Measurements from ENCODE around the gene USP17L5.
"Not testable (repeated sequence)": the region's sequence is repeated elsewhere in the genome, so short reads cannot be mapped to it uniquely, and the experiment has no call there.

USP17L5 gene

GRCh38 chr4:9339103-9339502 lies at the start of gene USP17L5:
TSS of gene USP17L5 (plus strand) at chr4:9339403. CDS start at chr4:9339403, 0 bp downstream.
- CTCF ChIA-PET; DNase-seq (ENCODE audit: low read depth, low spot score); H3K4me3 ChIP-seq (ENCODE audit: low read depth, low read length); POLR2A ChIA-PET: not testable (repeated sequence)

GRCh38 chr4:9324191-9324590 lies 15.0 kb upstream of the USP17L5 start:
- POLR2A ChIA-PET; CTCF ChIA-PET; DNase-seq (ENCODE audit: low read depth, low spot score); H3K4me3 ChIP-seq (ENCODE audit: low read depth, low read length): not testable (repeated sequence)

GRCh38 chr4:9324865-9325264 lies 14.3 kb upstream of the USP17L5 start, which contains the start of gene USP17L24:
TSS of gene USP17L24 (plus strand) at chr4:9325165. CDS start at chr4:9325165, 0 bp downstream.
- DNase-seq (ENCODE audit: low read depth, low spot score); H3K4me3 ChIP-seq (ENCODE audit: low read depth, low read length); POLR2A ChIA-PET; CTCF ChIA-PET: not testable (repeated sequence)

- POLR2A ChIA-PET; CTCF ChIA-PET; H3K4me3 ChIP-seq (ENCODE audit: low read depth, low read length); DNase-seq (ENCODE audit: low read depth, low spot score): not testable (repeated sequence)
These were observed 9.6 kb upstream of the USP17L5 start, which contains the start of gene USP17L25 for GRCh38 chr4:9329611-9330010. TSS of gene USP17L25 (plus strand) at chr4:9329911. CDS start at chr4:9329911, 0 bp downstream.

- H3K4me3 ChIP-seq (ENCODE audit: low read depth, low read length); DNase-seq (ENCODE audit: low read depth, low spot score); POLR2A ChIA-PET; CTCF ChIA-PET: not testable (repeated sequence)
These were observed 4.8 kb upstream of the USP17L5 start, which contains the start of gene USP17L26 for GRCh38 chr4:9334358-9334757. TSS of gene USP17L26 (plus strand) at chr4:9334658. CDS start at chr4:9334658, 0 bp downstream.

GRCh38 chr4:9343848-9344247 lies 4.6 kb downstream of the USP17L5 start, which contains the start of gene USP17L27:
TSS of gene USP17L27 (plus strand) at chr4:9344148. CDS start at chr4:9344148, 0 bp downstream.
- CTCF ChIA-PET; DNase-seq (ENCODE audit: low read depth, low spot score); POLR2A ChIA-PET; H3K4me3 ChIP-seq (ENCODE audit: low read depth, low read length): not testable (repeated sequence)

- DNase-seq (ENCODE audit: low read depth, low spot score); POLR2A ChIA-PET; CTCF ChIA-PET; H3K4me3 ChIP-seq (ENCODE audit: low read depth, low read length): not testable (repeated sequence)
These were observed 9.4 kb downstream of the USP17L5 start, which contains the start of gene USP17L28 for GRCh38 chr4:9348593-9348992. TSS of gene USP17L28 (plus strand) at chr4:9348893. CDS start at chr4:9348893, 0 bp downstream.

- CTCF ChIA-PET; POLR2A ChIA-PET; H3K4me3 ChIP-seq (ENCODE audit: low read depth, low read length); DNase-seq (ENCODE audit: low read depth, low spot score): not testable (repeated sequence)
These were observed 11.7 kb downstream of the USP17L5 start for GRCh38 chr4:9350866-9351265.

- DNase-seq (ENCODE audit: low read depth, low spot score); CTCF ChIA-PET; POLR2A ChIA-PET: not testable (repeated sequence)
These were observed 14.1 kb downstream of the USP17L5 start, which contains the start of gene USP17L29 for GRCh38 chr4:9353338-9353737. TSS of gene USP17L29 (plus strand) at chr4:9353638. CDS start at chr4:9353638, 0 bp downstream.

GRCh38 chr4:9362829-9363228 lies 23.6 kb downstream of the USP17L5 start, which contains the start of gene USP17L30:
TSS of gene USP17L30 (plus strand) at chr4:9363129. CDS start at chr4:9363129, 0 bp downstream.
- CTCF ChIA-PET; H3K4me3 ChIP-seq (ENCODE audit: low read depth, low read length); DNase-seq (ENCODE audit: low read depth, low spot score); POLR2A ChIA-PET: not testable (repeated sequence)

More at GRCh38 chr4:9353338-9353737, 14.1 kb downstream of the USP17L5 start, which contains the start of gene USP17L29:
- not testable (repeated sequence) for H3K4me3 ChIP-seq (ENCODE audit: low read depth, low read length)

- POLR2A ChIA-PET; DNase-seq (ENCODE audit: low read depth, low spot score); H3K4me3 ChIP-seq (ENCODE audit: low read depth, low read length); CTCF ChIA-PET: not testable (repeated sequence)
These were observed 40.7 kb downstream of the USP17L5 start for GRCh38 chr4:9379881-9380280.

GRCh38 chr4:9381012-9381534 lies 41.9 kb downstream of the USP17L5 start:
- POLR2A ChIA-PET; DNase-seq (ENCODE audit: low read depth, low spot score); CTCF ChIA-PET: not testable (repeated sequence)
- peak overlapping the region; percentile 44 for H3K4me3 ChIP-seq (ENCODE audit: low read depth, low read length)

GRCh38 chr4:9384126-9384525 lies 44.9 kb downstream of the USP17L5 start:
- no peak for TF ChIP-seq CTCF (IDR thresholded peaks at IDR 0.05; ENCODE audit: insufficient read depth, low read length, missing control alignments)
- ChIA-PET POLR2A (no interaction called here), CTCF (no interaction called here)
- no peak for DNase-seq (ENCODE audit: low read depth, low spot score)
- no peak overlapping the region for H3K4me3 ChIP-seq (ENCODE audit: low read depth, low read length)

GRCh38 chr4:9389001-9389400 lies 49.8 kb downstream of the USP17L5 start:
- H3K4me3 ChIP-seq (ENCODE audit: low read depth, low read length); CTCF ChIA-PET; POLR2A ChIA-PET; DNase-seq (ENCODE audit: low read depth, low spot score): not testable (repeated sequence)

Measured in AG04449 (cell line).